HG02798 (cell line): Measurements from ENCODE around the gene AIDA.

ENCODE experiments used
- ATAC-seq: cut with Tn5 transposase; IDR thresholded peaks from one replicate; pipeline ENCODE4 v1.9.1; 2021; ENCODE audit warnings: mild to moderate bottlenecking; ENCODE audit not compliant: unreplicated experiment, poor library complexity

The AIDA gene

DNA sequence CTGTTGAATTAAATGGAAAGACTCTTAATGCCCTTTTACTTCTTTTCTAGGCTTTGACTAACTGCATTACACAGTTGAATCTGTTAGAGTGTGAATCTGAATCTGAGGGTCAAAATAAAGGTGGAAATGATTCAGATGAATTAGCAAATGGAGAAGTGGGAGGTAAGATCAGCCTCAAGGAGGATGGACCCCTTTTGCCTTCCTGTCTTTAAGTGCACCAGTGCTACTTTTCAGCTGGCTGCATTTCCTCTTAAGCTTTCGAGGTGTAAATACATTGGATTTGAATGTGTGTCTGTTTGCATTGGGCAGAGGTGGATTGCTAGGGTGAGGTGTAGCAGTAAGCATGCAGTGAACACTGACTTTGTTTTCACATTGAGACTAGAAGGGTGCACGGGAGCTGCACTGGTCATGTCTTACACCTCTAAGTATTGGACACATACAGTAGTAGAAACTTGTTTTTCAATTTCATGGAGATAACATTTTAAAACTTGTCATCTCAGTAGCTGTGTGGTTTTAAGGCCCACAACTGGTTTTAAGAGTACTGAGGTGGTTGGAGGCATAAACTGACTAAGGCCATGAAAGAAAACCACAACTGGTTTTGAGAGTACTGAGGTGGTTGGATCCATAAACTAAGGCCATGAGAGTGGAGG, 59.0 kb downstream of the AIDA start:
- peak; percentile 72 for ATAC-seq

DNA sequence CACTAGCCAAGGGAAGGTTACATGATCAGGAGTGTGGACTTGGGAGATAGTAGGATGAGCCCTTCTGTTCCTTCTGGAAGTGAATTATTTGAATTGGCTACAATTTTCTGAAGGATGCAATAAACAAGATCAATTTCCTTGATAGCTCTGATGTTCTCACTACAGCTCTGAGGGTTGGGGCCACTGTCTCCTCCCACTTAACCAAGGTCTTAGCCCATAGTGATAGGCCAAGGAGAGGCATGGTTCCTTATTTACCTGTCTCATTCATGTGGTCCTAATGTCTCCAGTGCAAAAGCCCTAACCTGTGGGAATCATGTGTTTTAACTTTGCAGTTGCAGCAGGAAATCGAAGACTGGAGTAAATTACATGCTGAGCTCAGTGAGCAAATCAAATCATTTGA, 59.6 kb downstream of the AIDA start:
- ATAC-seq, result no peak

- ATAC-seq, result no peak
Observed at GRCh38 chr1:222644636-222644980, 67.7 kb downstream of the AIDA start.

DNA sequence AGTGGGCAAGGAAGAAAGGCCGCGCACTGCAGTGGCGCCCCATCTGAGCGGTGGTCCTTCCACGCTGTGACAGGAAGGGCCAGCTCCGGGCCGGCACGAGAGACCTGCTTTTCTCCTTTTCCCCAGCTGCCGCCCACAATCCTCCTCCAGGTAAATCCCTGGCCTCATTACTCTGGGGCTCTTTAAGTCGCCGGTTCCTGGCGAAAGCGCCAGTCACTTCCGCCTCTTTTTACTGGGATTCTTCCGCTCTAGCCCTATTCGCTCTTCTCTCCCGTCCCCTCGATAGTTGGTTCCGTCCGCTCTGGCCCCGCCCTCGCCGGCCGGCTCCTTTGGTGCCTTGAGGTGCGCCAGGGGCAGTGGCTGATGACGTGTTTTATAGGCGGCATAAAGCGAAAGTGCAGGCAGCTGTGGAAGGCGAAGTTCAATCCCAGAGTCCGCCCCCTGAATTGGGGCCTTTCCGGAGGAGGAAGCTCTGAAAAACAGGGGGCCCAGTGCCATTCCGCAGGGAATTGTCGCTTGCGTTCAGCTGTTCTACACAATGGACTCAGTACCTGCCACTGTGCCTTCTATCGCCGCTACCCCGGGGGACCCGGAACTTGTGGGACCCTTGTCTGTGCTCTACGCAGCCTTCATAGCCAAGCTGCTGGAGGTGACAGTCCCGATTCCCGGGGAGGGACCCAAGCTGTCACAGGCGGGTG, 68.2 kb downstream of the AIDA start:
- ATAC-seq, result peak; percentile 98

DNA sequence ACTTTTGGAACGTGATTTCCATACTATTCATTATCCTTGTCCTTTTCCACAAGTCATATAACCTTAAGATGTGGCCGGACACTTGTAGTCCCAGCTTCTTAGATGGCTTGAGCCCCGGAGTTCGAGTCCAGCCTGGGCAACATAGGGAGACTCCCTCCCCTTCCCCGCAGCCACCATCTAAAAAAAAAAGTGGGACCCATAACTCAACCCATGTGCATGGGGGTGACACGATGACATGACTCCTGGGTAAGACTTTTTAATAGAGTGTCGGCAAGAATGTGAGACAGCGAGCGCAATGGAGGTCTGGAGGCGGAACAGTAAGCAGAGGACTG, 68.7 kb downstream of the AIDA start:
- no peak for ATAC-seq

- ATAC-seq, result no peak
Observed at GRCh38 chr1:222642468-222642867, 69.8 kb downstream of the AIDA start.

DNA sequence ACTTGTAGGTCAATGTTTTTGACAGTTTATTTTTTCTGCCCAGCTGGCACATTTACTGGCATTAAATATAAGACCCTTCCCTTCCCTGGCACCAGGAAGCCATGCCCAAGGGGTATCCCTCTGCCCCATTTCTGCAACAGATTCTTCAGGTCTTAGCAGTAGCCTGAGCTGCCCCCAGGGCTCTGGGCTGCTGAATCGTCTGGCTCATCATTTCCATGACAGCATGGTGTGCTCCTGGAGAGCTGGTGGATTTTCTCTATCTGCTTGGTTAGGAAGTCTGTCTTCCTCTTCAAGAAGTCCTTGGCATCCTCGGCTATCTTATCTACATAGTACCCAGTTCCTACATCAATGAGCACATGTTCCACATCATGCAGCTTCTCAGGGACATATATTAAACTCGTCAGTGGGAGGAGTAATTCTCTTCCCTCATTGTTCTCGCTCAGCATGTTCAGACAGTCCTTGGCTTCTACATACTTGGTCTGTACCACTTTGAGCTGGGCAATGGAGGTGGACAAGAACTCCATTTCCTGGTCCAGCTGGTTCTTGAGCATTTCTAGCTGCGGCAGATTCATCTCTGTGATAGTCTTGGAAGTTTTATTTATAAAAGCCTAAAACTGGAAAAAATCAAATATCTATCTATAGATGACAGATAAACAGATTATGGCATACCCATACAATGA, 70.9 kb downstream of the AIDA start:
- ATAC-seq, result no peak

- peak; percentile 82 for ATAC-seq
Observed at GRCh38 chr1:222634180-222635013, 77.9 kb downstream of the AIDA start.

DNA sequence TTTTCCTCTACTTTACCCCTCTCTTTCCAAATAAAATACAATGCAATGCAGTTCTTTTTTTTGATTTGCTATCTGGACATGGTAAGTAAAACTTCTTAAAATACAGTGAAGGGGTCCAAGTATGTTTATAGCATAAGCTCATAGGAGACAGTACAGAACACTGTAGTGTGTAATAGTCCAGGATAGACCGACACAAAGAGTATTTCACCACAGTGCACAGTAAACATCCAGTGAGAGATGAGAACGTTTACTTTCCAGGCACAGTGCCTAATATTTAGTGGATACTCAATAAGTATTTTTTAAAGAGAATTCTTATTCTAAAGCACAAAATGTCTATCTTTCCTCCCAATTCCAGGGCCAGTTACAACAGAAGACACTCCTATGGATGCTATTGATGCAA, 79.5 kb downstream of the AIDA start:
- no peak for ATAC-seq

DNA sequence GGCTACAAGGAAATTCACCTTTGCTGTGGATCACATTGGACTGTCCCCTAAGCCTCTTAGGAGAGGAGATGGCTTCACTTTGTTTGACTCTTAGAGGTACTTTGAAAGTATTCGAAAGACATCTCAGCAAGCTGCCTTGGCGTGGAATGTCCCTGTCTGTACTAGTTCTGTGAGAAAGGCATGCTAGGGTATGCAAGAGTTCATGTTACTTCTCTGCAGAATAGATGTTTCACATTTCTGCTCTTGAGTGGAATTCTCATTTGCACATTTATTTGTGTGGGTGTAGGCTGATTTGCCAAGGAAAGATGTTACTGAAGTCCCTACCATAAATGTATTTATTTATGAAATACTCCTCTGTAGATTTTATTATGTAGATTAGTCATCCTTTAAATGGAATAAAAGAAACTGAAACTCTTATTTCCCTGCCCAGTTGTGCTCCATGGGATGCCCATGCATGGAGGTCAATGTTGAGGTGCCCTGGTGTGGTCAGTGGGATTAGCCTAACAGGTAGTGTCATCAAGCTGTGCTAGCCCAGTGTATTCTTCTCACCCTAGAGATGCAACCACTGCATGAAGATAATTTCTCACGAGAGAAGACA, 80.6 kb downstream of the AIDA start:
- no peak for ATAC-seq

DNA sequence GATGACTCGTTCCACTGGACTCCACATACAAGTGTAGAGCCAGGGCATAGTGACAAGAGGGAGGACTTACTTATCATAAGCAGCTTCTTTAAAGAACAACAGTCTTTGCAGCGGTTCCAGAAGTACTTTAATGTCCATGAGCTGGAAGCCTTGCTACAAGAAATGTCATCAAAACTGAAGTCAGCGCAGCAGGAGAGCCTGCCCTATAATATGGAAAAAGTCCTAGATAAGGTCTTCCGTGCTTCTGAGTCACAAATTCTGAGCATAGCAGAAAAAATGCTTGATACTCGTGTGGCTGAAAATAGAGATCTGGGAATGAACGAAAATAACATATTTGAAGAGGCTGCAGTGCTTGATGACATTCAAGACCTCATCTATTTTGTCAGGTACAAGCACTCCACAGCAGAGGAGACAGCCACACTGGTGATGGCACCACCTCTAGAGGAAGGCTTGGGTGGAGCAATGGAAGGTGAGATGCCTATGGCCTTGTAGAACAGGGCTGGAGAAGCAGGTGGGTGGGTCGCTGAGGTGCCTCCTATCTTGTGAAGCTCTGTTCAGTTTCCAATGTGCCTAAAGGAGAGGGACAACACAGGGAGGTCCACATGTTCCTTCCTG, 82.3 kb downstream of the AIDA start:
- no peak for ATAC-seq

DNA sequence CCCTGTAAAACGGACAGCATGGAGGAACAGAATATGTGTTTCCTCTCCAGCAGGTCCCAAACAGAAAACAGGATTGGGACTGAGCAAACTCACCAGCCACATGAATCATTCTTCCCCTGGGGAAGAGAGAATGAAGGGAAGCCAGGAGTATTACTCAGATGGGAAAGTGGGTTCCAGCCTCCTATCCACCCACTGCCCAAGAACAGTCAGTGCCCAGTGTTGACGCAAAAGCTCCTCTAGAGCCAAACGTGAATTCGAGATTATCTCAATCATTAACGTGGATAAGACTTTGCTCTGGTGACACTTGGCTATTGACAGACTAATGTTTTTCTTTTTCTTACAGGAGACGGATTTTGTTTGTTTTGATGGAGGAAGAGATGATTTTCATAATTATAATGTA, 85.1 kb downstream of the AIDA start:
- ATAC-seq, result no peak

DNA sequence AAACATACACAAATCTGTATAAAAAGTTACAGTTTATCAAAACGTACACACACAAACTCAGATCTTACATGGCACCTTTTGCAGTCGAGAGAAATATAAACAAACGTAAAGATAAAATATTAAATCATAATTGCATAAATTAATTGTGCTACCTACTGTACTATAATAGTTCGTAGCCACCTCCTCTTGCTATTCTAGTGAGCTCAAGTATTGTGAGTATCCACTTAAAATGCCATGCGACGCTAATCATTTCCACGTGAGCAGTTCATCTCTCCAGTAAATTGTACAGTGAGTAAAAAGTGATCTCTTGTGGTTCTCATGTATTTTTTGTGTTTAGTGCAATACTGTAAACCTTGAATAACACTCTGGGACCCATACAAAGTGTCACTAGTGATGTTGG, 88.1 kb downstream of the AIDA start:
- ATAC-seq, result no peak

DNA sequence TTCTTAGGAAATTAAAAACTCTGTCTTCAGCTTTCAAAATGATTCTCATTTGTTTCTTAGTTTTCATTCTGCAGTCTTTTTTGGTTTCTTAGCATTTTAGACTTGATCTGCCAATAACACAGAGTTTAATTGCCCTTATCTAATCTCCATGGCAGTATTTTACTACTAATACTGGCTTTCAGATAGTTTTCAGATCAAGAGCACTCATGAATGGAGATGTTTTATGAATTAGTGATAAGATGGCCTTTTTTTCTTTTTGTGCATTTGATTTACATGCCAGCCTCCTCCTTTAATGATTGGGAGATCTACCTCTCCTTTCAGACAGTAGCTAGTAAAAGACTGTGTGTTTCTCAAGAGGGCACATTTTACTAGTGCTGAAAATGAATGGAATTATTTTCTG, 88.8 kb downstream of the AIDA start:
- no peak for ATAC-seq

DNA sequence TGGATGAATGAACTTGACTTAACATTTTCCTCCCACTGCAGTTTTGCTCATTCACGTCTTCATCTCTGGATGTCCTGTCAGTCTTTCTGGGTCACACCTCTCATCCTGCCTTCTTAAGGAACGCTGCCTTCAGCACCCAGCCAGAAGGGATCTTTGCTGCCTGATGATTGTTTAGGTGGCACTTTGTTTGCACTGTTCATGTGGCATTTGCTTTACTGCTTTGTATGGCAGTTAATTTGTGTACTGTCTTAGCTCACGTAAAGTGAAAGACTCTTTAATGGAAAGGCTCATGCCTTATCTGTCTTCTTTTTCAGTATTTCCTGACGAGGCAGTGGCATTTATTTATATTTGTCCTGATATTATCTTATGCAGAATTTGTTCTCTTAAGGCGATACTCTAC, 89.5 kb downstream of the AIDA start:
- no peak for ATAC-seq

GRCh38 chr1:222620566-222620965, 91.7 kb downstream of the AIDA start:
- peak; percentile 27 for ATAC-seq

- no peak for ATAC-seq
Observed at GRCh38 chr1:222618880-222619596, 93.3 kb downstream of the AIDA start.
